ENCODE data around the gene SEC24C. TPM values are rescaled to one million over a fixed set of nuclear protein-coding genes. Genes with fewer than 3 reads are reported as not detected.
"Not testable (repeated sequence)": the region's sequence is repeated elsewhere in the genome, so short reads cannot be mapped to it uniquely, and the experiment has no call there.

SEC24C gene
- total and polyA plus RNA-seq, 2 of the 13 experiments (the other 11 are each of a cell fraction or from before 2014, with no cell fraction given): 63.1 to 66.4 TPM

DNA sequence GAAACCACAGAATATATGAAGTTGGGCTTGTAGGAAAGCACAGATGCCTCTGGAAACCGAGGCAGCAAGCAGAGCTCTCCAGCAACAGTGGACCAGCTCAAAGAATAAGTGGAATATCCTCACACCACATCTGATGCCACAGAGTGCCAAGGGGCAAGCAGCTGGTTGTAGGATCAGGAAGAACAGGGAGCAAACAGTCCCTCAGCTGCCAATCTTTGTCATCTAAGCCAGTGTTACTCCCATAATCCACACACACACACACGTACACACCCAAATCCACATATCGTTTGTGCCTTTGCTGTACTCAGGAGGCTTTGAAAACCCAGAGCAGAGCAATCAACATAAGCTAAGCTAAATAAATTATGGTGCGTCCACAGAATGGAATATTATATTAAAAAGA, 20.7 kb upstream of the SEC24C start:
- H3K9me3 ChIP-seq (ENCODE audit: low read length): no peaks in the 10 kb centered on the region
- ATAC-seq (no peak), DNase-seq (ENCODE audit: low spot score) (no peak), FAIRE-seq (no peak)
- no TSS peak for BruUV-seq (replicated peaks)
- 97% methylated on average over 4 of the region's 4 CpGs for WGBS (ENCODE audit: low lambda C conversion rate)
- H2AFZ ChIP-seq (ENCODE audit: low read length): no peak overlapping the region
- H3K79me2 ChIP-seq (ENCODE audit: insufficient read depth, low read length): no peaks in the 10 kb centered on the region
- H4K20me1 ChIP-seq (ENCODE audit: insufficient read depth, low read length): no peaks in the 10 kb centered on the region
- H3K4me2 ChIP-seq (ENCODE audit: low read depth, low read length): no peak overlapping the region
- CTCF ChIA-PET (ENCODE audit: low intra/inter-chr PET ratio, low total read pairs): no interaction called here
- in situ Hi-C loops (cut with HindIII; ENCODE audit: extremely low pct_ligation_motif_present, low pct_unique_long_range_greater_than_20kb) (no loop called here), intact Hi-C loops (cut with micrococcal nuclease; ENCODE audit: unreplicated experiment) (no loop called here)
- TF ChIP-seq RFX1 (IDR thresholded peaks at IDR 0.05) (no peak), PAF1 (CRISPR knock-in tag; IDR thresholded peaks at IDR 0.05) (no peak), GATAD2A (CRISPR knock-in tag; IDR thresholded peaks at IDR 0.05) (no peak), ISX (CRISPR knock-in tag; conservative IDR thresholded peaks at IDR 0.05) (no peak), HNRNPUL1 (IDR thresholded peaks at IDR 0.05; ENCODE audit: low read depth, low read length) (no peak)
- TF ChIP-seq, protein P1, sequence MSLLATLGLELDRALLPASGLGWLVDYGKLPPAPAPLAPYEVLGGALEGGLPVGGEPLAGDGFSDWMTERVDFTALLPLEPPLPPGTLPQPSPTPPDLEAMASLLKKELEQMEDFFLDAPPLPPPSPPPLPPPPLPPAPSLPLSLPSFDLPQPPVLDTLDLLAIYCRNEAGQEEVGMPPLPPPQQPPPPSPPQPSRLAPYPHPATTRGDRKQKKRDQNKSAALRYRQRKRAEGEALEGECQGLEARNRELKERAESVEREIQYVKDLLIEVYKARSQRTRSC (CRISPR knock-in tag; IDR thresholded peaks at IDR 0.05; ENCODE audit: low read depth): no peak
- TF ChIP-seq, protein P2, sequence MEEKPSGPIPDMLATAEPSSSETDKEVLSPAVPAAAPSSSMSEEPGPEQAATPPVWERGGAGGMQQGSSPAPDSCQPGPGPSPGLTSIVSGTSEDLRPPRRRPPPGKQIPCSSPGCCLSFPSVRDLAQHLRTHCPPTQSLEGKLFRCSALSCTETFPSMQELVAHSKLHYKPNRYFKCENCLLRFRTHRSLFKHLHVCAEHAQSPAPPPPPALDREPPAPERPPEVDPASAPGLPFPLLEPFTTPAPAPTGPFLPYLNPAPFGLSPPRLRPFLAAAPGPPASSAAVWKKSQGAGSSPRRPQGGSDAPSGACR (CRISPR knock-in tag; IDR thresholded peaks at IDR 0.05): no peak
- no peak overlapping the region for H3K4me3 ChIP-seq (replicated peaks in 1 of 3; ENCODE audit: insufficient read depth in 1 of 3, low read depth in 2 of 3, low read length in 3 of 3)
- POLR2A ChIA-PET: no interaction called here
- no peaks in the 10 kb centered on the region for H3K27me3 ChIP-seq (ENCODE audit: control insufficient read depth in 1 of 2, insufficient read depth in 2 of 2, low read length in 2 of 2)
- peaks cover 6 to 45% of the 10 kb centered on the region in 2 experiments; a peak in 4 of 5 replicates for H3K36me3 ChIP-seq (replicated peaks in 1 of 2; ENCODE audit: control insufficient read depth in 1 of 2, insufficient read depth in 2 of 2, low read length in 2 of 2)
- no peak overlapping the region for H3K27ac ChIP-seq (ENCODE audit: extremely low read length, insufficient read depth, low read length)
- H3K9ac ChIP-seq (ENCODE audit: insufficient read depth, low read depth, low read length): no peak overlapping the region
- no peaks in the 10 kb centered on the region for H3K4me1 ChIP-seq (ENCODE audit: insufficient read depth, low read length)

DNA sequence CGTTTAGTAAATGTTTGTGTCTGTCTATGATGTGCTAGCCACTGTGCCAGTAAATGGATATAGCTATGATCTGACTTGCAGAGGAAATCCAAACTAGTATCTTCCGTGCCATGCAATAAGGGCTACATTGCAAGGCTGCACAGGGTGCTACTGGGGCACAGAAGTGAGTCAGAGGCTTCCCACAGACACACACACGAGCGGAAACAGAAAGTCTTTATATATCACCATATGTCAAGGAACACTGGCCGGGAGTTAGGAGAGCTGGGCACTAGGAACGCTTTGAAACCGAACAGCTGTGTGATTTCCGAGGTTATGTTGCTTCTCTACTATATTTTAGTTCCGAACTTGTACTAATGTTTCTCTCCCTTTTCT, 14.4 kb upstream of the SEC24C start:
- DNase-seq (ENCODE audit: low spot score); intact Hi-C loops (cut with micrococcal nuclease; ENCODE audit: unreplicated experiment); CTCF ChIA-PET (ENCODE audit: low intra/inter-chr PET ratio, low total read pairs); H3K9me3 ChIP-seq (ENCODE audit: low read length); H2AFZ ChIP-seq (ENCODE audit: low read length); H4K20me1 ChIP-seq (ENCODE audit: insufficient read depth, low read length); ATAC-seq; H3K4me1 ChIP-seq (ENCODE audit: insufficient read depth, low read length); H3K27me3 ChIP-seq (ENCODE audit: control insufficient read depth in 1 of 2, insufficient read depth in 2 of 2, low read length in 2 of 2); in situ Hi-C loops (cut with HindIII; ENCODE audit: extremely low pct_ligation_motif_present, low pct_unique_long_range_greater_than_20kb): not testable (repeated sequence)
- peak; percentile 56 for FAIRE-seq
- 0 out of 2 replicates have a peak, but pooled peaks have one; percentile 0 for TF ChIP-seq NFYB (CRISPR knock-in tag; IDR thresholded peaks at IDR 0.05)
- TF ChIP-seq ZC3H4 (CRISPR knock-in tag; IDR thresholded peaks at IDR 0.05; ENCODE audit: borderline replicate concordance): peak; percentile 27; the same call in 1 of the 2 replicates
- TF ChIP-seq, protein P3, sequence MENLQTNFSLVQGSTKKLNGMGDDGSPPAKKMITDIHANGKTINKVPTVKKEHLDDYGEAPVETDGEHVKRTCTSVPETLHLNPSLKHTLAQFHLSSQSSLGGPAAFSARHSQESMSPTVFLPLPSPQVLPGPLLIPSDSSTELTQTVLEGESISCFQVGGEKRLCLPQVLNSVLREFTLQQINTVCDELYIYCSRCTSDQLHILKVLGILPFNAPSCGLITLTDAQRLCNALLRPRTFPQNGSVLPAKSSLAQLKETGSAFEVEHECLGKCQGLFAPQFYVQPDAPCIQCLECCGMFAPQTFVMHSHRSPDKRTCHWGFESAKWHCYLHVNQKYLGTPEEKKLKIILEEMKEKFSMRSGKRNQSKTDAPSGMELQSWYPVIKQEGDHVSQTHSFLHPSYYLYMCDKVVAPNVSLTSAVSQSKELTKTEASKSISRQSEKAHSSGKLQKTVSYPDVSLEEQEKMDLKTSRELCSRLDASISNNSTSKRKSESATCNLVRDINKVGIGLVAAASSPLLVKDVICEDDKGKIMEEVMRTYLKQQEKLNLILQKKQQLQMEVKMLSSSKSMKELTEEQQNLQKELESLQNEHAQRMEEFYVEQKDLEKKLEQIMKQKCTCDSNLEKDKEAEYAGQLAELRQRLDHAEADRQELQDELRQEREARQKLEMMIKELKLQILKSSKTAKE (CRISPR knock-in tag; IDR thresholded peaks at IDR 0.05; ENCODE audit: borderline replicate concordance): 0 out of 2 replicates have a peak, but pooled peaks have one; percentile 4
- peak; percentile 2; the same call in 1 of the 2 replicates for TF ChIP-seq SIN3A (IDR thresholded peaks at IDR 0.05; ENCODE audit: borderline replicate concordance, low read depth, low read length)
- TF ChIP-seq ATF3 (CRISPR knock-in tag; IDR thresholded peaks at IDR 0.05): peak; percentile 1; the same call in 1 of the 2 replicates
- TF ChIP-seq ZFP1 (CRISPR knock-in tag; IDR thresholded peaks at IDR 0.05): 0 out of 2 replicates have a peak, but pooled peaks have one; percentile 7
- H3K4me2 ChIP-seq (ENCODE audit: low read depth, low read length): peak overlapping the region; percentile 79
- peaks cover 13% of the 10 kb centered on the region for H3K79me2 ChIP-seq (ENCODE audit: insufficient read depth, low read length)
- WGBS (ENCODE audit: low lambda C conversion rate): 2% methylated on average over 6 of the region's 9 CpGs
- POLR2A ChIA-PET: interaction anchor here (0.6 to 4.3 kb wide), 8 partner anchors 14 to 235 kb away, joined by 3 to 85 read pairs (median 6); partner anchors contain the start of genes CHCHD1, SEC24C and ZSWIM8
- peak overlapping the region; percentile 95 for H3K9ac ChIP-seq (ENCODE audit: insufficient read depth, low read depth, low read length)
- peak overlapping the region; percentile 88 to 100 (median 96); a peak in 5 of 6 replicates for H3K4me3 ChIP-seq (replicated peaks in 1 of 3; ENCODE audit: insufficient read depth in 1 of 3, low read depth in 2 of 3, low read length in 3 of 3)
- peaks cover 0 to 13% of the 10 kb centered on the region in 2 experiments; a peak in 3 of 5 replicates for H3K36me3 ChIP-seq (replicated peaks in 1 of 2; ENCODE audit: control insufficient read depth in 1 of 2, insufficient read depth in 2 of 2, low read length in 2 of 2)
- H3K27ac ChIP-seq (ENCODE audit: extremely low read length, insufficient read depth, low read length): peak overlapping the region; percentile 96
- TSS peak; percentile 90 for BruUV-seq (replicated peaks)

All from HepG2 (cell line).